ENCODE results near the gene HLA-DMB.
A peak's percentile ranks its signal among the peaks of the same experiment; 100 is the strongest.

HLA-DMB gene

DNA sequence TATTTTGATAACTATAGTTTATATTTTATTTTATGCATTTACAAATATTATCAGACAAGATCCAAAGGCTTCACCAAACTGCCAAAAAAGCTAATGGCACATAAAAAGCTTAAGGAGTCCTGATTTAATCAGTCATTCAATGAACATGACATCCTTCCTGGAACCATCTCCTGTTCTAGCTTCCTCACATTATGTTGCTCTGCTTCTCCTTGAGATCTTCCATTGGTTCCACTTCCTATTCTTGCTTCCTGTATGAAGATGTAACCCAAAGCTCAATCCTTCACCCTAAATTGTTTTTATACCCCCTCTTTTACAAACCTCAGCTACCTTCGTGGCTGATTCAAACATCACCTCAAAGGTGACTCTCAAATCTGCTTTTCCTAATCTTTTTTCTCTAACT lies 23.0 kb upstream of the HLA-DMB start:
- Histone ChIP-seq H3K4me1 (ENCODE audit: control insufficient read depth in 1 of 2, insufficient read depth in 2 of 2, low read length in 2 of 2) (peaks cover 17 to 24% of the 10 kb centered on the region in 2 donors), H3K9me3 (ENCODE audit: control insufficient read depth in 1 of 2, low read length in 2 of 2) (no peaks in the 10 kb centered on the region), H3K9ac (ENCODE audit: low read depth in 1 of 2, low read length in 2 of 2) (no peak overlapping the region), H3K27me3 (ENCODE audit: control insufficient read depth in 1 of 2, insufficient read depth in 2 of 2, low read length in 2 of 2) (no peaks in the 10 kb centered on the region), H3K36me3 (ENCODE audit: control insufficient read depth in 1 of 2, insufficient read depth in 2 of 2, low read length in 2 of 2) (no peaks in the 10 kb centered on the region), H3K27ac (ENCODE audit: low read depth, low read length) (no peak overlapping the region), H3K4me3 (ENCODE audit: low read depth in 1 of 2, low read length in 2 of 2) (no peak overlapping the region)

DNA sequence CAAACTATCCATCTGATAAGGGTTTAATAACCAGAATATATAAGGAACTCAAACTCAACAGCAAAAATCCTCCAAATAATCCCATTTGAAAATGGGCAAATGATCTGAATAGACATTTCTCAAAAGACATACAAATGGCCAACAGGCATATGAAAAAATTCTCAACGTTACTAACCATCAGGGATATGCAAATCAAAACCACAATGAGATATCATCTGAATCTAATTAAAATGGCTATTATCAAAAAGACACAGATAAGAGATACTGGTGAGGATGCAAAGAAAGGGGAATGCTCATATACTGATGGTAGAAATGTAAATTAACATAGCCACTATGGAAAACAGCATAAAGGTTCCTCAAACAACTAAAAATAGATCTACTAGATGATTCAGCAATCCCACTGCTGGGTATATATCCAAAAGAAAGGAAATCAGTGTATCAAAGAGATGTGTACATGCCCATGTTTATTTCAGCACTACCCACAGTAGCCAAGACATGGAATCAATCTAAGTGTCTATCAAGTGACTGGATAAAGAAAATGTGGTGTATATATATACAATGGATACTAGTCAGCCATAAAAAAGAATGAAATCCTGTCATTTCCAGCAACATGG lies 21.5 kb upstream of the HLA-DMB start:
- no peak overlapping the region for H3K4me3 ChIP-seq (ENCODE audit: low read depth in 1 of 2, low read length in 2 of 2)
- H3K36me3 ChIP-seq (ENCODE audit: control insufficient read depth in 1 of 2, insufficient read depth in 2 of 2, low read length in 2 of 2), result no peaks in the 10 kb centered on the region
- no peaks in the 10 kb centered on the region for H3K9me3 ChIP-seq (ENCODE audit: control insufficient read depth in 1 of 2, low read length in 2 of 2)
- no peak overlapping the region for H3K9ac ChIP-seq (ENCODE audit: low read depth in 1 of 2, low read length in 2 of 2)
- no peak overlapping the region for H3K27ac ChIP-seq (ENCODE audit: low read depth, low read length)
- H3K27me3 ChIP-seq (ENCODE audit: control insufficient read depth in 1 of 2, insufficient read depth in 2 of 2, low read length in 2 of 2), result no peaks in the 10 kb centered on the region
- peaks cover 15 to 22% of the 10 kb centered on the region in 2 donors for H3K4me1 ChIP-seq (ENCODE audit: control insufficient read depth in 1 of 2, insufficient read depth in 2 of 2, low read length in 2 of 2)

DNA sequence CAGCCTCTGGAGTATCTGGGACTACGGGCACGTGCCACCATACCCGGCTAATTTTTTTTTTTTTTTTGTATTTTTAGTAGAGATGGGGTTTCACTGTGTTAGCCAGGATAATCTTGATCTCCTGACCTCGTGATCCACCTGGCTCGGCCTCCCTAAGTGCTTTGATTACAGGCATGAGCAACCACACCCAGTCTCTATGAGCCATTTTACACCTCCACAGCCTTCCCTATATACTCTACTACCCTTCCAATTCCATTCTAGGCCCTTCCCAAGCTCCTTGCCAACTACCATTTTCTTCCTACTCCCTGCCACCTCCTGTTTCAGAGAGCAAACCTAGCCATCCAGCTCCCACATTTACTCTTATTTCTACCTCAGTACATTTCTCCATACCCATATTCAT lies 19.7 kb upstream of the HLA-DMB start:
- no peaks in the 10 kb centered on the region for H3K27me3 ChIP-seq (ENCODE audit: control insufficient read depth in 1 of 2, insufficient read depth in 2 of 2, low read length in 2 of 2)
- H3K9me3 ChIP-seq (ENCODE audit: control insufficient read depth in 1 of 2, low read length in 2 of 2), result no peaks in the 10 kb centered on the region
- H3K27ac ChIP-seq (ENCODE audit: low read depth, low read length), result no peak overlapping the region
- H3K36me3 ChIP-seq (ENCODE audit: control insufficient read depth in 1 of 2, insufficient read depth in 2 of 2, low read length in 2 of 2), result no peaks in the 10 kb centered on the region
- H3K4me1 ChIP-seq (ENCODE audit: control insufficient read depth in 1 of 2, insufficient read depth in 2 of 2, low read length in 2 of 2), result peaks cover under 1 to 5% of the 10 kb centered on the region in 2 donors
- H3K9ac ChIP-seq (ENCODE audit: low read depth in 1 of 2, low read length in 2 of 2), result no peak overlapping the region
- H3K4me3 ChIP-seq (ENCODE audit: low read depth in 1 of 2, low read length in 2 of 2), result no peak overlapping the region

DNA sequence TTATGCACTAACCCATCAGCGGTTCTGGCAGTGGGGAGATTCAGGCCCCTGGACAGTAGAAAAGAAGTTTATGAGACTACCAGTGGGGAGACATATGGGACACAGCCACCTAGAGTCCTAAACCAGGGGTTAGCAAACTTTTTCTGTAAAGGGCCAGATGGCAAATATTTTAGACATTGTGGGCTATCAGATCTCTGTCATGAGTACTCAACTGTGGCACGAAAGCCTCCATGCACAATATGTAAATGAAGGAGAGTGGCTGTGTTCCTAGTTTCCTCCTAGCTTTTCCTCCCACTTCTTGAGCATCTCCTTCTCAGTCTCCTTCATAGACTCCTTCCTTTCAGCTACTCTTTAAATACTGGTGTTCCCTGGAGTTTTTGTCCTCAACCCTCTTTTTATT lies 15.3 kb upstream of the HLA-DMB start:
- Histone ChIP-seq H3K4me1 (ENCODE audit: control insufficient read depth in 1 of 2, insufficient read depth in 2 of 2, low read length in 2 of 2) (peaks cover 13 to 19% of the 10 kb centered on the region in 2 donors), H3K4me3 (ENCODE audit: low read depth in 1 of 2, low read length in 2 of 2) (no peak overlapping the region), H3K9me3 (ENCODE audit: control insufficient read depth in 1 of 2, low read length in 2 of 2) (no peaks in the 10 kb centered on the region), H3K27me3 (ENCODE audit: control insufficient read depth in 1 of 2, insufficient read depth in 2 of 2, low read length in 2 of 2) (no peaks in the 10 kb centered on the region), H3K9ac (ENCODE audit: low read depth in 1 of 2, low read length in 2 of 2) (no peak overlapping the region), H3K27ac (ENCODE audit: low read depth, low read length) (no peak overlapping the region), H3K36me3 (ENCODE audit: control insufficient read depth in 1 of 2, insufficient read depth in 2 of 2, low read length in 2 of 2) (no peaks in the 10 kb centered on the region)

DNA sequence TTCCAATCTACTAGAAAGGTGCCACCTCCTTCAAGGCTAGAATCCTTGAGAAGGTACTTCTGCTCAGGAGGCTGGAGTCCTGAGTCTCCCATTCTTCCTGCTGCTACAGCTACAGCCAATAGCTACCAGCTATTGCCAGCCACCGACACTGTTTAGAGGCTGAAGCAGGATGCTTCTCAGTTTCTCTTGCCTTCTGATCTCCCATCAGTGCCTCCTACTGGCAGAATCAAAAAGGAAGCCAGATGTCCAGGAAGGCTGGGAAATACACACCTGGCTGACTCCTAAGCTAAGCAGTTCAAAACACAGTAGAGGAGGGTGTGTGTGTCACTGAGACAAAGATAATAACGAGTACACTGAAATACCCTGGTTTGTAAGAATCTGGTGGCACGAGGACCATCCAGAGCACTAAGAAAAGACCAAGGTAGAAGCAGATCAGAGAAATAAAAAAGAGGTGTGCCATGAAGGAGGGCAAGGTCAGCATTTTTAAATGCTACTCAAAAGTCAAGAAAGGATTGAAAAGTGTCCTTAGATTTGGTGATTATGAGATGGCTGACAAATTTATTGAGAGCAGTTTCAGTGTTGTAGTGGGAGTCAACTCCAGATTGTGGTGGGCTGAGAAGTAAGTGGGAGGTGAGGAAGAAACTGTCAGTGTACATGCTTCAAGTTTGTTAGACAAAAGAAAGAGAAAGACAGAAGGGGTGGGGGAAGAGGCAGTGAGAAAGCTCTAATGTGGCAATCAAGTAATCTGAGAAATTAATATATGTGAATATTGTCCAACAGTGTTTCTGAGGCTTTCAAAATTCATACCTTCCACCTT lies 14.4 kb upstream of the HLA-DMB start:
- no peaks in the 10 kb centered on the region for H3K27me3 ChIP-seq (ENCODE audit: control insufficient read depth in 1 of 2, insufficient read depth in 2 of 2, low read length in 2 of 2)
- no peak overlapping the region for H3K4me3 ChIP-seq (ENCODE audit: low read depth in 1 of 2, low read length in 2 of 2)
- no peak overlapping the region for H3K9ac ChIP-seq (ENCODE audit: low read depth in 1 of 2, low read length in 2 of 2)
- peaks cover 13 to 20% of the 10 kb centered on the region in 2 donors for H3K4me1 ChIP-seq (ENCODE audit: control insufficient read depth in 1 of 2, insufficient read depth in 2 of 2, low read length in 2 of 2)
- no peaks in the 10 kb centered on the region for H3K36me3 ChIP-seq (ENCODE audit: control insufficient read depth in 1 of 2, insufficient read depth in 2 of 2, low read length in 2 of 2)
- H3K9me3 ChIP-seq (ENCODE audit: control insufficient read depth in 1 of 2, low read length in 2 of 2), result no peaks in the 10 kb centered on the region
- H3K27ac ChIP-seq (ENCODE audit: low read depth, low read length), result no peak overlapping the region

DNA sequence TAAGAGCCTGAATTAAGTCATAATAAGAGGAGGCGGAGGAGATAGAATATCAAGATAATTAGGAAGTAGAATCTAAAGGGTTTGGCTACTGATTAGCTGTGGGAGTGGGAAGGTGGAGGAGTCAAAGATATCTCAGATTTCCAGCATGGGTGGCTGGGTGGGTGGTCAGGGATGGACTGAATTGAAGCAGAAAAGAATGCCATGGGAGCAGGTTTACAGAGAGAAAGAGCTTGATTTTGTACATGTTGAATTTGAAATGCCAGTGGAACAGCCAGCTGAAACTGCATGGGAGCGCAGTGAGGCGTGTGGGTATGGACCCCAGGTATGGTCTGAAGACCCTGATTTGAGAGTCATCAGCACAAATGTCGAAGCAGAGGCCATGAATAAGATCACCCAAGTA lies 13.4 kb upstream of the HLA-DMB start:
- H3K9me3 ChIP-seq (ENCODE audit: control insufficient read depth in 1 of 2, low read length in 2 of 2), result no peaks in the 10 kb centered on the region
- H3K36me3 ChIP-seq (ENCODE audit: control insufficient read depth in 1 of 2, insufficient read depth in 2 of 2, low read length in 2 of 2), result no peaks in the 10 kb centered on the region
- H3K4me1 ChIP-seq (ENCODE audit: control insufficient read depth in 1 of 2, insufficient read depth in 2 of 2, low read length in 2 of 2), result peaks cover 16 to 22% of the 10 kb centered on the region in 2 donors
- no peak overlapping the region for H3K4me3 ChIP-seq (ENCODE audit: low read depth in 1 of 2, low read length in 2 of 2)
- no peak overlapping the region for H3K27ac ChIP-seq (ENCODE audit: low read depth, low read length)
- no peaks in the 10 kb centered on the region for H3K27me3 ChIP-seq (ENCODE audit: control insufficient read depth in 1 of 2, insufficient read depth in 2 of 2, low read length in 2 of 2)
- H3K9ac ChIP-seq (ENCODE audit: low read depth in 1 of 2, low read length in 2 of 2), result no peak overlapping the region

DNA sequence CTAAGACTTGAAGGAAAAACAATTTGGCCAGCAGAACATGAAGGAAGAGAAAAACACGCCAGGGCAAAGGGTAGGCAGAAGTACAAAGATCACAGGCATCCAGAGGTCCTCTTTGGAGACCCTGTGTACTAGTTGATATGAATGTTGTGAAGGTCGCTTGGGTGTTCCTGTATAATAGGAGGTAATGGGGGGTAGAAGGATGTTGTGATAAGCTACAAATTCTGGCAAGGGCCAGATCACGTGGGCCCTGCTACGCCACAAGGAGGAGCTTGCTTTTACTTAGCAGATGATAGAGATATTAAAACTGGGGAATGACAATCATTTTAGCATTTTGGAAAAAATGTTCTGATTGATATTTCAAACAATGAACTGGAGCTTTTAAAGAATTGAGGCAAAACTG lies 12.9 kb upstream of the HLA-DMB start:
- H3K36me3 ChIP-seq (ENCODE audit: control insufficient read depth in 1 of 2, insufficient read depth in 2 of 2, low read length in 2 of 2), result no peaks in the 10 kb centered on the region

DNA sequence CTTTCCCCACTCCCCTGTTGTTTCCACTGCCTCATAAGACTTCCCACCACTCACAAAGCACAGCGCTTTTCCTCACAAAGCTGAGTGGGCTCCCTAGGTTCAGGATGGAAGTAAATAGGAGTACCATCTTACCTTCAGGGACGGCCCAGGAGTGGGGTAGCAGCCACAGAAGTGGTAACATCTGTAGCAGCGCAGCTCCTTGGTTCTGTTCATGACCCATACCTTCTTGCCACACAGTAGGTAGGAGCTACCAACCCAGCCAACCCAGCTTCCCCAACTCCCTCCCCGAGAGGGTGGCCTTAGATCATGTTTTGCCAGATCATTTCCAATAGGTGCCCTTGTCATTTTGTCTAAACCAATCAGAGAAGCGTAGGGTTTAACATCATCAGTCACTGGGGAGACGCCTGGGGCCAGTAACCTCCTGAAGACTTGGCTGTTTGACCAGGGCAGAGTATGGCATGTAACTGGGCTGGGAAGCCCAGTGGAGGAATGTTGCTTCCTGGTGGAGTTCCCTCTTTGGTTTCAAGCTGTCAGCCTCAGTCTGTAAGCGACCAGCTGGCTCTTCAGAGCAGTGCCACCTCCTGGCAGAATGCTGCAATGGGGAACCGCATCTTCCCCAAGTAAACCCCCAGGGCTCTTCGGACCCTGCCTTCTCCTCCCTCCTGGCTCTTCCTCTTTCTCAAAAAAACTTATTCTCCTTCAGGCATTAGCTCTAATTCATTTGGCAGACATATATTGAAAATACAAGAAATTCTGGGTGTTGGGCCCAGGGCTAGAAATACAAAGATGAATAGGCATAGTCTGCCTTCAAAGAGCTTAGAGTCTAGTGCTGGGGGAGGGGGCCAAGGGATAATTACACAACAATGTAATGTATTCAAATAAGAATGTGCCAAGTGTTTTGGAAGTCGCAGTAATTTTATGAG lies 12.2 kb upstream of the HLA-DMB start, which contains the start of gene HLA-DMA:
Gene HLA-DMA, minus strand, starts transcription at position 281 of the 923 bp plus-strand sequence. Its CDS starts 61 bp downstream, at position 220.
- Histone ChIP-seq H3K27ac (ENCODE audit: low read depth, low read length) (peak within 1 kb of the TSS; percentile 74), H3K4me3 (ENCODE audit: low read depth in 1 of 2, low read length in 2 of 2) (peak within 1 kb of the TSS; percentile 69 to 76), H3K4me1 (ENCODE audit: control insufficient read depth in 1 of 2, insufficient read depth in 2 of 2, low read length in 2 of 2) (peaks cover 19 to 22% of the 10 kb centered on the region in 2 donors), H3K36me3 (ENCODE audit: control insufficient read depth in 1 of 2, insufficient read depth in 2 of 2, low read length in 2 of 2) (no peaks in the 10 kb centered on the region), H3K9me3 (ENCODE audit: control insufficient read depth in 1 of 2, low read length in 2 of 2) (no peaks in the 10 kb centered on the region), H3K9ac (ENCODE audit: low read depth in 1 of 2, low read length in 2 of 2) (peak within 1 kb of the TSS; percentile 67 to 70), H3K27me3 (ENCODE audit: control insufficient read depth in 1 of 2, insufficient read depth in 2 of 2, low read length in 2 of 2) (no peaks in the 10 kb centered on the region)

More for the DNA sequence above, 12.9 kb upstream of the HLA-DMB start:
- Histone ChIP-seq H3K4me3 (ENCODE audit: low read depth in 1 of 2, low read length in 2 of 2) (no peak overlapping the region), H3K27ac (ENCODE audit: low read depth, low read length) (no peak overlapping the region), H3K9ac (ENCODE audit: low read depth in 1 of 2, low read length in 2 of 2) (no peak overlapping the region), H3K27me3 (ENCODE audit: control insufficient read depth in 1 of 2, insufficient read depth in 2 of 2, low read length in 2 of 2) (no peaks in the 10 kb centered on the region), H3K9me3 (ENCODE audit: control insufficient read depth in 1 of 2, low read length in 2 of 2) (no peaks in the 10 kb centered on the region), H3K4me1 (ENCODE audit: control insufficient read depth in 1 of 2, insufficient read depth in 2 of 2, low read length in 2 of 2) (peaks cover 19 to 22% of the 10 kb centered on the region in 2 donors)

DNA sequence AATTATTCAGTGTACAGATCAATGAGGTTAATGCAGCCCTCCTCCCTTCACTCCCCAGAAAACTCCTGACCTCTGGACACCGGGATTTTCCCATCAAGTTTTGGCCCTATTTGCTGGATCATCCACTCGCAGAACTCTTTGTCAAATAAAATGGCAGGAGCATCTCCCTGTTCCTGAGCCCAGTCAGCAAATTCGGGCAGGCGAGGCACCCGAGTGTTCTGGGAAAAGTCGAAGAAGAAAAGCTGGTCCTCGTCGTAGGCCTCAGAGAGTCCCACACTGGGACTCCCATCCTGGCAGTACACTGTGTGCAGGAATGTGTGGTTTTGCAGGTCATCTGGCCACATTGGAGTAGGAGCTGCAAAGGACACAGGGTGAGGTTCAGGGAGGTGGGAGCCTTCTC lies 9.6 kb upstream of the HLA-DMB start:
- Histone ChIP-seq H3K36me3 (ENCODE audit: control insufficient read depth in 1 of 2, insufficient read depth in 2 of 2, low read length in 2 of 2) (no peaks in the 10 kb centered on the region), H3K4me3 (ENCODE audit: low read depth in 1 of 2, low read length in 2 of 2) (peak overlapping the region in 1 of 2 donors; percentile 11), H3K9me3 (ENCODE audit: control insufficient read depth in 1 of 2, low read length in 2 of 2) (no peaks in the 10 kb centered on the region), H3K4me1 (ENCODE audit: control insufficient read depth in 1 of 2, insufficient read depth in 2 of 2, low read length in 2 of 2) (peaks cover 19 to 26% of the 10 kb centered on the region in 2 donors), H3K27me3 (ENCODE audit: control insufficient read depth in 1 of 2, insufficient read depth in 2 of 2, low read length in 2 of 2) (no peaks in the 10 kb centered on the region), H3K9ac (ENCODE audit: low read depth in 1 of 2, low read length in 2 of 2) (no peak overlapping the region), H3K27ac (ENCODE audit: low read depth, low read length) (no peak overlapping the region)
